Measurements from ENCODE around the gene DIP2B. TPM values are rescaled to one million over a fixed set of nuclear protein-coding genes. Genes with fewer than 3 reads are reported as not detected.

Gene DIP2B
- total and polyA plus RNA-seq, 2 of the 13 experiments (the other 11 are each of a cell fraction or from before 2014, with no cell fraction given), result 32.1 to 35.8 TPM

- intact Hi-C loops (cut with micrococcal nuclease; ENCODE audit: unreplicated experiment), result loop anchor here (2.0 to 10.0 kb wide), 4 partner anchors 19 to 227 kb away; no protein-coding TSS in a partner anchor
- H3K4me2 ChIP-seq (ENCODE audit: low read depth, low read length), result peak overlapping the region; percentile 88
- DNase-seq (ENCODE audit: low spot score), result no peak
- in situ Hi-C loops (cut with HindIII; ENCODE audit: extremely low pct_ligation_motif_present, low pct_unique_long_range_greater_than_20kb), result loop anchor here (5.0 kb wide), 1 partner anchor 129 kb away; no protein-coding TSS in a partner anchor
- ATAC-seq, result no peak
- no peak overlapping the region for H2AFZ ChIP-seq (ENCODE audit: low read length)
- ChIA-PET POLR2A (interaction anchor here (0.9 to 3.3 kb wide), 4 partner anchors 16 to 30 kb away, joined by 5 to 25 read pairs (median 15); no protein-coding TSS in a partner anchor), CTCF (ENCODE audit: low intra/inter-chr PET ratio, low total read pairs) (no interaction called here)
- BruUV-seq (replicated peaks), result no TSS peak
- H3K4me1 ChIP-seq (ENCODE audit: insufficient read depth, low read length), result peaks cover 62% of the 10 kb centered on the region
- FAIRE-seq, result no peak
- H3K4me3 ChIP-seq (replicated peaks in 1 of 3; ENCODE audit: insufficient read depth in 1 of 3, low read depth in 2 of 3, low read length in 3 of 3), result peak overlapping the region; percentile 89 to 98 (median 90)
- H3K27ac ChIP-seq (ENCODE audit: extremely low read length, insufficient read depth, low read length), result peak overlapping the region; percentile 93
- H3K27me3 ChIP-seq (ENCODE audit: control insufficient read depth in 1 of 2, insufficient read depth in 2 of 2, low read length in 2 of 2), result no peaks in the 10 kb centered on the region; a peak in 1 of 5 replicates
- H3K79me2 ChIP-seq (ENCODE audit: insufficient read depth, low read length), result peaks cover 79% of the 10 kb centered on the region
- H3K36me3 ChIP-seq (replicated peaks in 1 of 2; ENCODE audit: control insufficient read depth in 1 of 2, insufficient read depth in 2 of 2, low read length in 2 of 2), result no peaks in the 10 kb centered on the region
- WGBS (ENCODE audit: low lambda C conversion rate), result 56% methylated on average over 2 of the region's 2 CpGs
- peak; percentile 13; the same call in 1 of the 2 replicates for TF ChIP-seq ZNF331 (CRISPR knock-in tag; IDR thresholded peaks at IDR 0.05)
- TF ChIP-seq POLR2G (IDR thresholded peaks at IDR 0.05; ENCODE audit: low read depth, low read length), result no peak
- H3K9ac ChIP-seq (ENCODE audit: insufficient read depth, low read depth, low read length), result peak overlapping the region; percentile 23; the same call in 1 of the 2 replicates
- no peaks in the 10 kb centered on the region; the same call in 1 of the 2 replicates for H4K20me1 ChIP-seq (ENCODE audit: insufficient read depth, low read length)
- H3K9me3 ChIP-seq (ENCODE audit: low read length), result no peaks in the 10 kb centered on the region
These were observed 3.1 kb downstream of the DIP2B start for GRCh38 chr12:50507930-50508329.

DNA sequence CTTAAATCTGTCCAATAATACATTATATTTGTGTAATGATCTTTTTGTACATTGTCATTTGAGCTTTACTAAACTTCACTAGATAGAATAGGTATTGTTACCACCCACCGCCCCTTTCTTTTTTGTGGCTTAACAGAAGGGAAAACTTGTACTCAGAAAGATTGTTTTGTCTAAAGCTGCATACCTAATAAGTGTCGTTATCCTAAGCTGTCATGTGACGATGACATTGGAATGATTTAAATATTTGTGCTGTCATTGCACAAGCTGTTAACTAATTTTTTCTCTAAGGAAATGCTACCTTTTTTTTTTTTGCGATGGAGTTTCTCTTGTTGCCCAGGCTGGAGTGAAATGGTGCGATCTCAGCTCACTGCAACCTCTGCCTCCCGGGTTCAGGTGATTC is 3.6 kb downstream of the DIP2B start:
- DNase-seq (ENCODE audit: low spot score) (no peak), FAIRE-seq (no peak), ATAC-seq (no peak)
- H3K36me3 ChIP-seq (replicated peaks in 1 of 2; ENCODE audit: control insufficient read depth in 1 of 2, insufficient read depth in 2 of 2, low read length in 2 of 2), result no peaks in the 10 kb centered on the region
- peak overlapping the region in 2 of 3 experiments; percentile 24 to 90; a peak in 2 of 6 replicates for H3K4me3 ChIP-seq (replicated peaks in 1 of 3; ENCODE audit: insufficient read depth in 1 of 3, low read depth in 2 of 3, low read length in 3 of 3)
- H3K9me3 ChIP-seq (ENCODE audit: low read length), result no peaks in the 10 kb centered on the region
- H4K20me1 ChIP-seq (ENCODE audit: insufficient read depth, low read length), result no peaks in the 10 kb centered on the region; the same call in 1 of the 2 replicates
- peaks cover 67% of the 10 kb centered on the region for H3K4me1 ChIP-seq (ENCODE audit: insufficient read depth, low read length)
- peak overlapping the region; percentile 93 for H3K27ac ChIP-seq (ENCODE audit: extremely low read length, insufficient read depth, low read length)
- no TSS peak for BruUV-seq (replicated peaks)
- ChIA-PET POLR2A (interaction anchor here (0.8 to 3.3 kb wide), 5 partner anchors 17 to 128 kb away, joined by 3 to 25 read pairs (median 13); no protein-coding TSS in a partner anchor), CTCF (ENCODE audit: low intra/inter-chr PET ratio, low total read pairs) (no interaction called here)
- no peak overlapping the region for H2AFZ ChIP-seq (ENCODE audit: low read length)
- peaks cover 84% of the 10 kb centered on the region for H3K79me2 ChIP-seq (ENCODE audit: insufficient read depth, low read length)
- intact Hi-C loops (cut with micrococcal nuclease; ENCODE audit: unreplicated experiment) (loop anchor here (2.0 to 10.0 kb wide), 4 partner anchors 18 to 226 kb away; no protein-coding TSS in a partner anchor), in situ Hi-C loops (cut with HindIII; ENCODE audit: extremely low pct_ligation_motif_present, low pct_unique_long_range_greater_than_20kb) (loop anchor here (5.0 kb wide), 1 partner anchor 129 kb away; no protein-coding TSS in a partner anchor)
- H3K9ac ChIP-seq (ENCODE audit: insufficient read depth, low read depth, low read length), result no peak overlapping the region
- no peak for TF ChIP-seq ATF7 (IDR thresholded peaks at IDR 0.05)
- TF ChIP-seq ATF7 (CRISPR knock-in tag; IDR thresholded peaks at IDR 0.05), result no peak
- peak; percentile 44 for TF ChIP-seq RBFOX2 (IDR thresholded peaks at IDR 0.05; ENCODE audit: low read depth, low read length)
- no peak for TF ChIP-seq ZNF343 (CRISPR knock-in tag; IDR thresholded peaks at IDR 0.05)
- peak overlapping the region; percentile 88 for H3K4me2 ChIP-seq (ENCODE audit: low read depth, low read length)
- H3K27me3 ChIP-seq (ENCODE audit: control insufficient read depth in 1 of 2, insufficient read depth in 2 of 2, low read length in 2 of 2), result no peaks in the 10 kb centered on the region; a peak in 1 of 5 replicates
- 78% methylated on average over 6 of the region's 6 CpGs for WGBS (ENCODE audit: low lambda C conversion rate)
